Esophagus muscularis mucosa (tissue), 3 donors: Measurements from ENCODE around the gene DAPK1.

Experiments used
- EP300 ChIP-seq: sonication (generic); formaldehyde crosslinking; IDR thresholded peaks from one replicate; pipeline ENCODE4 v1.6.1; 2017; ENCODE audit warnings: antibody characterized with exemption
- TF ChIP-seq, protein P1 (sequence below), 3 experiments: fragments of 200-600 bp in 2 of 3; fragments of 450-650 bp in 1 of 3; sonication (generic) in 2 of 3; IDR thresholded peaks; one replicate each; pipeline ENCODE4 v1.5.1; 2017 to 2019; ENCODE audit warnings: antibody characterized with exemption in 3 of 3, mild to moderate bottlenecking in 2 of 3, moderate library complexity in 1 of 3

- TF ChIP-seq, protein P1, sequence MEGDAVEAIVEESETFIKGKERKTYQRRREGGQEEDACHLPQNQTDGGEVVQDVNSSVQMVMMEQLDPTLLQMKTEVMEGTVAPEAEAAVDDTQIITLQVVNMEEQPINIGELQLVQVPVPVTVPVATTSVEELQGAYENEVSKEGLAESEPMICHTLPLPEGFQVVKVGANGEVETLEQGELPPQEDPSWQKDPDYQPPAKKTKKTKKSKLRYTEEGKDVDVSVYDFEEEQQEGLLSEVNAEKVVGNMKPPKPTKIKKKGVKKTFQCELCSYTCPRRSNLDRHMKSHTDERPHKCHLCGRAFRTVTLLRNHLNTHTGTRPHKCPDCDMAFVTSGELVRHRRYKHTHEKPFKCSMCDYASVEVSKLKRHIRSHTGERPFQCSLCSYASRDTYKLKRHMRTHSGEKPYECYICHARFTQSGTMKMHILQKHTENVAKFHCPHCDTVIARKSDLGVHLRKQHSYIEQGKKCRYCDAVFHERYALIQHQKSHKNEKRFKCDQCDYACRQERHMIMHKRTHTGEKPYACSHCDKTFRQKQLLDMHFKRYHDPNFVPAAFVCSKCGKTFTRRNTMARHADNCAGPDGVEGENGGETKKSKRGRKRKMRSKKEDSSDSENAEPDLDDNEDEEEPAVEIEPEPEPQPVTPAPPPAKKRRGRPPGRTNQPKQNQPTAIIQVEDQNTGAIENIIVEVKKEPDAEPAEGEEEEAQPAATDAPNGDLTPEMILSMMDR (IDR thresholded peaks at IDR 0.05), result no peak
- TF ChIP-seq EP300, result no peak
Observed at GRCh38 chr9:87556039-87556438, 58.4 kb downstream of the DAPK1 start.
